RWPE2 (cell line): Measurements from ENCODE around the gene JDP2.

Experiments used
- ATAC-seq: fragments of 200-7000 bp; cut with Tn5 transposase; 3 replicates; pipeline ENCODE4 v1.9.1; 2021; ENCODE audit warnings: low read depth
- DNase-seq: peaks from one replicate; pipeline ENCODE4 v3.0.0-alpha.2; 2020; ENCODE audit warnings: low spot score
- H3K27ac ChIP-seq: fragments of 450-650 bp; 2 replicates; pipeline ENCODE4 v1.5.1; 2017; ENCODE audit warnings: mild to moderate bottlenecking; ENCODE audit not compliant: poor library complexity, severe bottlenecking
- H3K27me3 ChIP-seq: fragments of 250-450 bp; sonication (Bioruptor Pico); 2 replicates; pipeline ENCODE4 v1.5.1; 2021; ENCODE audit warnings: mild to moderate bottlenecking, moderate library complexity; ENCODE audit not compliant: insufficient read depth, poor library complexity, severe bottlenecking
- H3K36me3 ChIP-seq: fragments of 250-450 bp; sonication (Bioruptor Pico); 2 replicates; pipeline ENCODE4 v1.5.1; 2020; ENCODE audit warnings: low read depth, mild to moderate bottlenecking, moderate library complexity
- H3K4me1 ChIP-seq: fragments of 250-450 bp; sonication (Bioruptor Pico); 2 replicates; pipeline ENCODE4 v1.5.1; 2021; ENCODE audit warnings: mild to moderate bottlenecking, moderate library complexity; ENCODE audit not compliant: insufficient read depth, poor library complexity, severe bottlenecking
- H3K4me3 ChIP-seq: fragments of 250-450 bp; sonication (Bioruptor Pico); 2 replicates; pipeline ENCODE4 v1.5.1; 2021; ENCODE audit warnings: mild to moderate bottlenecking, moderate library complexity; ENCODE audit not compliant: severe bottlenecking
- H3K9me3 ChIP-seq: fragments of 250-450 bp; sonication (Bioruptor Pico); 2 replicates; pipeline ENCODE4 v1.5.1; 2021; ENCODE audit warnings: mild to moderate bottlenecking, moderate library complexity; ENCODE audit not compliant: severe bottlenecking
- CTCF ChIP-seq: fragments of 450-650 bp; IDR thresholded peaks from one replicate; pipeline ENCODE4 v1.5.1; 2017; ENCODE audit warnings: mild to moderate bottlenecking, moderate library complexity; ENCODE audit not compliant: poor library complexity, severe bottlenecking

The JDP2 gene

GRCh38 chr14:75449696-75450095 lies 21.9 kb downstream of the JDP2 start:
- Histone ChIP-seq H3K36me3 (peaks cover 57% of the 10 kb centered on the region), H3K4me1 (peaks cover 37% of the 10 kb centered on the region), H3K9me3 (no peaks in the 10 kb centered on the region), H3K27me3 (no peaks in the 10 kb centered on the region), H3K4me3 (no peak overlapping the region), H3K27ac (peak overlapping the region; percentile 17)
- DNase-seq, result no peak
- ATAC-seq, result no peak
- no peak for TF ChIP-seq CTCF

GRCh38 chr14:75450381-75451276 lies 22.8 kb downstream of the JDP2 start:
- H3K4me3 ChIP-seq, result no peak overlapping the region
- H3K4me1 ChIP-seq, result peaks cover 37% of the 10 kb centered on the region
- peak; percentile 72 for ATAC-seq
- TF ChIP-seq CTCF, result no peak
- H3K27me3 ChIP-seq, result no peaks in the 10 kb centered on the region
- peak; percentile 88 for DNase-seq
- peaks cover 51% of the 10 kb centered on the region for H3K36me3 ChIP-seq
- no peaks in the 10 kb centered on the region for H3K9me3 ChIP-seq
- H3K27ac ChIP-seq, result peak overlapping the region; percentile 17

- DNase-seq, result no peak
- Histone ChIP-seq H3K9me3 (no peaks in the 10 kb centered on the region), H3K36me3 (peaks cover 35% of the 10 kb centered on the region), H3K4me1 (peaks cover 37% of the 10 kb centered on the region), H3K27me3 (no peaks in the 10 kb centered on the region), H3K27ac (peak overlapping the region; percentile 86), H3K4me3 (no peak overlapping the region)
- ATAC-seq, result no peak
- TF ChIP-seq CTCF, result no peak
Observed at GRCh38 chr14:75452324-75452723, 24.5 kb downstream of the JDP2 start.

- peak; percentile 96 for DNase-seq
- no peaks in the 10 kb centered on the region for H3K9me3 ChIP-seq
- peaks cover 34% of the 10 kb centered on the region for H3K36me3 ChIP-seq
- peak overlapping the region; percentile 86 for H3K27ac ChIP-seq
- peaks cover 37% of the 10 kb centered on the region for H3K4me1 ChIP-seq
- H3K27me3 ChIP-seq, result no peaks in the 10 kb centered on the region
- TF ChIP-seq CTCF, result peak; percentile 3
- peak; percentile 86 for ATAC-seq
- H3K4me3 ChIP-seq, result no peak overlapping the region
Observed at GRCh38 chr14:75452900-75453816, 25.3 kb downstream of the JDP2 start.
